ENCODE measurements around the gene MRGPRX1.
"Not testable (repeated sequence)": the region's sequence is repeated elsewhere in the genome, so short reads cannot be mapped to it uniquely, and the experiment has no call there.

Gene MRGPRX1

GRCh38 chr11:18939314-18939713 is at the start of gene MRGPRX1:
TSS of gene MRGPRX1 (minus strand) at chr11:18939414. CDS start at chr11:18934784, 4,630 bp downstream.
- H3K4me3 ChIP-seq, result no peak within 1 kb of the TSS
- no peak within 1 kb of the TSS for H3K27ac ChIP-seq

GRCh38 chr11:18987454-18988231 is 48.4 kb upstream of the MRGPRX1 start:
- Histone ChIP-seq H3K27ac (peak overlapping the region in 1 of 21 experiments; percentile 64), H3K4me3 (no peak overlapping the region)

- peak overlapping the region in 1 of 21 experiments; percentile 64 for H3K27ac ChIP-seq
- H3K4me3 ChIP-seq, result no peak overlapping the region
Measured at GRCh38 chr11:18986744-18987143, 47.5 kb upstream of the MRGPRX1 start.

- H3K27ac ChIP-seq, result no peak overlapping the region
- H3K4me3 ChIP-seq, result no peak overlapping the region
Measured at GRCh38 chr11:18981897-18982296, 42.7 kb upstream of the MRGPRX1 start.

- Histone ChIP-seq H3K4me3 (no peak overlapping the region), H3K27ac (no peak overlapping the region)
Measured at GRCh38 chr11:18974192-18974591, 35.0 kb upstream of the MRGPRX1 start.

GRCh38 chr11:18972336-18972735 is 33.1 kb upstream of the MRGPRX1 start:
- H3K27ac ChIP-seq, result no peak overlapping the region

GRCh38 chr11:18969720-18970119 is 30.5 kb upstream of the MRGPRX1 start:
- no peak overlapping the region for H3K27ac ChIP-seq
- H3K4me3 ChIP-seq, result no peak overlapping the region

More at GRCh38 chr11:18972336-18972735, 33.1 kb upstream of the MRGPRX1 start:
- H3K4me3 ChIP-seq, result no peak overlapping the region

GRCh38 chr11:18958221-18958910 is 19.2 kb upstream of the MRGPRX1 start:
- no peak overlapping the region for H3K4me3 ChIP-seq
- H3K27ac ChIP-seq, result no peak overlapping the region

- H3K4me3 ChIP-seq, result no peak overlapping the region
- H3K27ac ChIP-seq, result no peak overlapping the region
Measured at GRCh38 chr11:18956630-18957029, 17.4 kb upstream of the MRGPRX1 start.

- Histone ChIP-seq H3K4me3 (no peak overlapping the region), H3K27ac (no peak overlapping the region)
Measured at GRCh38 chr11:18936002-18936673, 3.1 kb downstream of the MRGPRX1 start.

GRCh38 chr11:18934195-18934814 is 4.9 kb downstream of the MRGPRX1 start:
- Histone ChIP-seq H3K27ac (no peak overlapping the region), H3K4me3 (no peak overlapping the region)

GRCh38 chr11:18927550-18928322 is 11.5 kb downstream of the MRGPRX1 start:
- Histone ChIP-seq H3K27ac (no peak overlapping the region), H3K4me3 (no peak overlapping the region)

GRCh38 chr11:18925426-18925825 is 13.8 kb downstream of the MRGPRX1 start:
- H3K27ac ChIP-seq, H3K4me3 ChIP-seq: not testable (repeated sequence)

- no peak overlapping the region for H3K4me3 ChIP-seq
- H3K27ac ChIP-seq, result no peak overlapping the region
Measured at GRCh38 chr11:18912883-18913282, 26.3 kb downstream of the MRGPRX1 start.

GRCh38 chr11:18907391-18907790 is 31.8 kb downstream of the MRGPRX1 start:
- H3K27ac ChIP-seq, result no peak overlapping the region
- no peak overlapping the region for H3K4me3 ChIP-seq

GRCh38 chr11:18900637-18901036 is 38.6 kb downstream of the MRGPRX1 start:
- not testable (repeated sequence) for H3K4me3 ChIP-seq, H3K27ac ChIP-seq

- H3K27ac ChIP-seq, H3K4me3 ChIP-seq: not testable (repeated sequence)
Measured at GRCh38 chr11:18900151-18900611, 39.0 kb downstream of the MRGPRX1 start.

GRCh38 chr11:18891712-18892111 is 47.5 kb downstream of the MRGPRX1 start:
- H3K27ac ChIP-seq, result not testable (repeated sequence)

GRCh38 chr11:18890615-18891014 is 48.6 kb downstream of the MRGPRX1 start:
- H3K27ac ChIP-seq, result no peak overlapping the region
- no peak overlapping the region for H3K4me3 ChIP-seq

More at GRCh38 chr11:18891712-18892111, 47.5 kb downstream of the MRGPRX1 start:
- not testable (repeated sequence) for H3K4me3 ChIP-seq

Measured in skin epidermis (tissue), 12 donors.